Limb (tissue), 2 donors: ENCODE data around the gene GJD3.
A peak's percentile ranks its signal among the peaks of the same experiment; 100 is the strongest.

ENCODE experiments used
- DNase-seq, 2 donors: peaks; one replicate each; pipeline ENCODE4 v3.0.0-alpha.2; 2016; ENCODE audit errors: extremely low spot score in 2 of 2

GJD3 gene

GRCh38 chr17:40340880-40341807 is 23.4 kb downstream of the GJD3 start:
- peak in 1 of 2 donors; percentile 84 for DNase-seq

DNA sequence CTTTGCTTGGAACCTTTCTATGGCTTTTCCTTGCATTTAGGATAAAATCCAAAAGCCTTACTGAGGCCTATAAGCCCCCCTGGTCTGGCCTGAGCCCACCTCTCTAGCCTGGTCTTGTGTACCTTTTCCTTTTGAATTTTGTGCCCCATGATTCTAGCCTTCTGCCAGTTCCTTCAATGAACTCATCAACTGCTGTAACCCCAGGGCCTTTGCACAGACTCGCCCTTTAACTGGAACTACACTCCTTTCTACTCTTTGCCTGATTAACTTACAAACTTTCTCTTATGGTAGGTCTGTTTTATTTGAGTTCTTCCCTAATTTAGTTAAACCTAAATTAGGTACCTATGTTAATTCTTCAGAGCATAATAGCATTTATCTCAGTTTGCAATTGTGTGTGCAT is 24.2 kb downstream of the GJD3 start:
- no peak for DNase-seq

GRCh38 chr17:40338941-40339649 is 25.4 kb downstream of the GJD3 start:
- DNase-seq: peak in 1 of 2 donors; percentile 37

DNA sequence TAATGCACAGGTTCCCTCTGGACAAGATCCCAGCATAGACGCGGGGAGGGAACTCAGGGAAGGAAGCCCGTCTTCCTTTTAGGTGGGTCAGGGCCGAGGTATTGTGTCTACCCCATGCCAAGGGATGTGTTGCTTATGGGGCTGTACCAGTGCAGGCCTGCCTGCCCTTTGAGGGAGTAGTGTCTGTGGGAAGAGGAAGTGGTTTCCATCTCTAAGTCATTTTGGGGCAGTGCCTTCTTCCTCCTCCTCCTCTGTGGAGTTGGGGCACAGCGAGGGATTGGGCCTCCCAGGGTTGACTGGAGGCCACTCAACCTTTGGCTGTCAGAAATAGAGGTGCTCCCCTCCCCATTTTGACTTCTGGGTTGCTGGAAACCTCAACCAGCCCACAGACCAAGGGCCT is 26.5 kb downstream of the GJD3 start:
- DNase-seq: no peak

DNA sequence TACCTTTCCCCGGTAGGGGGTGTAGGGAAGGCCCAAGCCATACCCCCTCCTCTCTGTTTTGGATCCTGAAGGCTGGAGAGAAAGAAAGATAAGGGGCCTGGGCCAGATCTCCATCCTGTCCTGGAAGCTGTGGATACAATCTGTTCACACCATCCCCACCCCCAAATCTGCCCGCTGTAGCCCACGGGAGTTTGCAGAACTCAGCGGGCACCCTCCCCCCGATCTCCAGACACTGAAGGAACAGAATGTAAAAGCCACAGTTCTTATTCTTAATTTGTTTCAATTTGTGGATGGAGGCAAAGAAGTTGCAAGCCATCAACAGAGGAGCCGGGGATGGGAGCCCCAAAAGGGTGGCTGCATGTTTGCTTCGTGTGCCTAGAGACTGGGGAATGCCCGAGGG is 27.2 kb downstream of the GJD3 start:
- no peak for DNase-seq

GRCh38 chr17:40335620-40336019 is 28.9 kb downstream of the GJD3 start:
- no peak for DNase-seq

DNA sequence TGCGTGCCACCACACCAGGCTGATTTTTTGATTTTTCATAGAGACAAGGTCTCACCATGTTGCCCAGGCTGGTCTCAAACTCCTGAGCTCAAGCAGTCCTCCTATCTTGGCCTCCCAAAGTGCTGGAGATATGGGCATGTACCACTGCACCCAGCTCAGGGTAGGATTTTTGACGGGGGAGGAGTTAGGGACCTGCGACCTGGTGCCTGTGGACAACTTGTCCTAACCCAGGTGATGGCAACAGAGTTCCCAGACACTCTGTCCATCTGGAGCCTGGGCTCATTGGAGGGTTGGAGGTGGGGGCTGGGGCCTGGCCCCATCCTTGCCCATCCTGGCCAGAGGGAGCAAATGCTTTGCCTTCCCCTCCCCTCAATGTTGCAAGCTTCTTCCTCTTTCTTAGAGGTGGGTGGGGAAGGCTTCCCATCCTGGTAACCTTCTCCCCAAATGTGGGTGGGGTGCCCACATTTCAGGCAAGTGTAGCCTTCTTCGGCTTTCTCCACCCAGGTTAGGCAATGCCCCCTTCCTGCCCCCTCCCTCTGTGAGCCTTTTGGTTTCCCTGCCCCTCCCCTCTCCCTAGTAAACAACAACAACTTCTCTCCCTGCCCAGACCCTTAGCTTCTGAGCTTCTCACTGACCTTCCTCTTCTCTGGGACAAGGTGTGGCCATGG is 30.6 kb downstream of the GJD3 start:
- no peak for DNase-seq

- DNase-seq: peak in 1 of 2 donors; percentile 86
These were observed 32.5 kb downstream of the GJD3 start for GRCh38 chr17:40331743-40332641.

GRCh38 chr17:40330850-40331470 is 33.6 kb downstream of the GJD3 start:
- no peak for DNase-seq

GRCh38 chr17:40329839-40330794 is 34.4 kb downstream of the GJD3 start:
- peak in 1 of 2 donors; percentile 28 for DNase-seq

- no peak for DNase-seq
These were observed 36.2 kb downstream of the GJD3 start for GRCh38 chr17:40328386-40328766.

GRCh38 chr17:40327735-40328385 is 36.7 kb downstream of the GJD3 start:
- no peak for DNase-seq

GRCh38 chr17:40327244-40327729 is 37.2 kb downstream of the GJD3 start:
- DNase-seq: no peak

- no peak for DNase-seq
These were observed 37.7 kb downstream of the GJD3 start for GRCh38 chr17:40326832-40327199.

DNA sequence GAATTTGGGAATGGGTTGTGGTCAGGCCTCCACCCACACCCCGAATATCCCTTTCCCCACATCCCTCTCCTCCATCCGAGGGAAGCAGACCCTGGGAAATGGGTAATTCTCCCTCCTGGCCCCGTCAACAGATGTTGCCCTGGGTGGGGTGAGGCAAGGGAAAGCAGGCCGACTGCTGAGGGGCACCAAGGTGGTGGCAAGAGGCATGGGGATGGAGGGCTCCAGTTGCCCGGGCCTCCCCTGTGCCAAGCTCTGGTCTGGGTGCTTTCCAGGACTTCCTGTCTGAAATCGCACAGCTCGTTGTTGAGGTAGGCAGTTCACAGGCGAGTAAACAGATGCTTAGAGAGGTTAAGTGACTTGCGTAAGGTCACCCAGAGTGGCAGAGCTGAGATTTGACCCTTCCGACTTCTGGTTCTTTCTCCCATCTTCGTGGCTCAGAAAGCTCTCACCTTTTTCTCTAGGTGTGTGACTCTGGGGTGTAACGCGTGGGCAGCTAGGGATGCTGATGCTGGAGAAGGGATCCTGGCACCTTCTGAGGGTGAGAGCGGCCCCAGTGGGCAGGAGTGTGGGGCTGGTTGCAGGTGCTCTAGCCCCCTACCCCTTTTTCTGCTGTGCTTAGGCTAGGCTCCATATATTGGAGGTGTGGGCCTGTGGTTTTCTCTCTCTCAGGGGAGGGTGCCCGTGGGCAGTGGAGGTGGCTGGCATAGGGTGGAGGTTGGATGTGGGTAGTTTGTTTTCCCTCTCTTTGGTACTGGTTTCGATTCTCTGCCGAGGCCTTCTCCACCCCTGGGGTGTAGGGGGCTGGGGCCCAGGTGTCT is 38.3 kb downstream of the GJD3 start:
- DNase-seq: no peak

- no peak for DNase-seq
These were observed 39.2 kb downstream of the GJD3 start for GRCh38 chr17:40325156-40326013.
